ENCODE results near the gene ITGAE.
A peak's percentile ranks its signal among the peaks of the same experiment; 100 is the strongest.
"Not testable (repeated sequence)": the region's sequence is repeated elsewhere in the genome, so short reads cannot be mapped to it uniquely, and the experiment has no call there.

The ITGAE gene

GRCh38 chr17:3729881-3730280, 71.1 kb downstream of the ITGAE start:
- no peaks in the 10 kb centered on the region for H3K36me3 ChIP-seq (ENCODE audit: control insufficient read depth, insufficient read depth, low read length)
- H3K27me3 ChIP-seq (ENCODE audit: control insufficient read depth, insufficient read depth, low read length), result no peaks in the 10 kb centered on the region
- H3K9ac ChIP-seq (ENCODE audit: low read length), result no peak overlapping the region
- H3K4me1 ChIP-seq (ENCODE audit: control insufficient read depth, insufficient read depth, low read length), result peaks cover 8% of the 10 kb centered on the region
- H3K9me3 ChIP-seq (ENCODE audit: control insufficient read depth, low read length), result no peaks in the 10 kb centered on the region
- H3K4me3 ChIP-seq (ENCODE audit: low read length), result no peak overlapping the region

GRCh38 chr17:3728099-3728498, 72.9 kb downstream of the ITGAE start:
- H3K36me3 ChIP-seq (ENCODE audit: control insufficient read depth, insufficient read depth, low read length); H3K4me1 ChIP-seq (ENCODE audit: control insufficient read depth, insufficient read depth, low read length); H3K27me3 ChIP-seq (ENCODE audit: control insufficient read depth, insufficient read depth, low read length); H3K9me3 ChIP-seq (ENCODE audit: control insufficient read depth, low read length); H3K4me3 ChIP-seq (ENCODE audit: low read length); H3K9ac ChIP-seq (ENCODE audit: low read length): not testable (repeated sequence)

GRCh38 chr17:3727041-3727440, 73.9 kb downstream of the ITGAE start:
- Histone ChIP-seq H3K27me3 (ENCODE audit: control insufficient read depth, insufficient read depth, low read length) (no peaks in the 10 kb centered on the region), H3K9ac (ENCODE audit: low read length) (no peak overlapping the region), H3K4me3 (ENCODE audit: low read length) (no peak overlapping the region), H3K9me3 (ENCODE audit: control insufficient read depth, low read length) (no peaks in the 10 kb centered on the region), H3K4me1 (ENCODE audit: control insufficient read depth, insufficient read depth, low read length) (peaks cover 7% of the 10 kb centered on the region), H3K36me3 (ENCODE audit: control insufficient read depth, insufficient read depth, low read length) (no peaks in the 10 kb centered on the region)

DNA sequence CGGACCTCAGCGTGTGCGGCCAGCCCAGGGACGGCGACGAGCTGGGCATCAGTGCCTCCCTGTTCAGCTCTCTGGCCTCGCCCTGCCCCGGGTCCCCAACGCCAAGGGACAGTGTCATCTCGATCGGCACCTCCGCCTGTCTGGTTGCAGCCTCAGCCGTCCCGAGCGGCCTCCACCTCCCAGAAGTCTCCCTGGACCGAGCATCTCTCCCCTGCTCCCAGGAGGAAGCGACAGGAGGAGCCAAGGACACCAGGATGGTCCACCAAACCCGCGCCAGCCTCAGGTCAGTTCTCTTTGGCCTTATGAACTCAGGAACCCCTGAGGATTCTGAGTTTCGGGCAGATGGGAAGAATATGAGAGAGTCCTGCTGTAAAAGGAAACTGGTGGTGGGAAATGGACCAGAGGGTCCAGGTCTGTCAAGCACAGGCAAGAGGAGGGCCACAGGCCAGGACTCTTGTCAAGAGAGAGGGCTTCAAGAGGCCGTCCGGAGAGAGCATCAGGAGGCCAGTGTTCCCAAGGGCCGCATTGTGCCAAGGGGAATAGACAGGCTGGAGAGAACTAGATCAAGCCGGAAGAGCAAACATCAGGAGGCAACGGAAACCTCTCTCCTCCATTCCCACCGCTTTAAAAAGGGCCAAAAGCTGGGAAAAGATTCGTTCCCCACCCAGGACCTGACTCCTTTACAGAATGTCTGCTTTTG, 76.5 kb downstream of the ITGAE start:
- Histone ChIP-seq H3K9me3 (ENCODE audit: control insufficient read depth, low read length) (no peaks in the 10 kb centered on the region), H3K36me3 (ENCODE audit: control insufficient read depth, insufficient read depth, low read length) (no peaks in the 10 kb centered on the region), H3K4me1 (ENCODE audit: control insufficient read depth, insufficient read depth, low read length) (peaks cover 7% of the 10 kb centered on the region), H3K27me3 (ENCODE audit: control insufficient read depth, insufficient read depth, low read length) (no peaks in the 10 kb centered on the region), H3K4me3 (ENCODE audit: low read length) (peak overlapping the region; percentile 75), H3K9ac (ENCODE audit: low read length) (peak overlapping the region; percentile 85)

DNA sequence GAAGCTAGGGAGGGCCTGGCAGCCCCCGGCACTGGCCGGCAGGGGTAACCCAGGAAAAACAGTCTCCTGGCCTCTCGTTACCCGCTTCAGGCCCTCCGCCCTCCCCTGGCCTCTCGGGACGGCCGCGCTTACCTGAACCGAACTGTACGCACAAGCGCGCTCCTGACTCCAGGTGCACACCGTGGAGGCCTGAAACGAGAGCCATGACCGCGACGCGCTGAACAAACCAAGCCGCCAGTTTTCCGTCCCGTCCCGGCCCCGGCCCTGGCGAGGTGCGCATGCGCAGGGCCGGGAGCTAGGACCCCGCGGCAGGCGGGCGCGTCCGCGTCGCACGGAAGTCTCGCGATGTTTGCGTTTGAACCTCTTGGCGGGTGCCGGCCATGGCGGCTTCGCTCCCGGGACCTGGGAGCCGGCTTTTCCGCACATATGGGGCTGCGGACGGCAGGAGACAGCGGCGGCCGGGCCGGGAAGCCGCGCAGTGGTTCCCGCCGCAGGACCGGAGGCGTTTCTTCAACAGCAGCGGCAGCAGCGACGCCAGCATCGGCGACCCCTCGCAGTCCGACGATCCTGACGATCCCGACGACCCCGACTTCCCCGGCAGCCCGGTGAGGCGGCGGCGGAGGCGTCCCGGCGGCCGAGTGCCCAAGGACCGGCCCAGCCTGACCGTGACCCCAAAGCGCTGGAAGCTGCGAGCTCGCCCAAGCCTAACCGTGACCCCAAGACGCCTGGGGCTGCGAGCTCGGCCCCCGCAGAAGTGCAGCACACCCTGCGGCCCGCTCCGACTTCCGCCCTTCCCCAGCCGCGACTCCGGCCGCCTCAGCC, 77.2 kb downstream of the ITGAE start, which contains the start of gene HASPIN:
Gene HASPIN (plus strand): TSS at position 348 of the 822 bp plus-strand sequence. CDS start 33 bp downstream, at position 381.
- Histone ChIP-seq H3K9me3 (ENCODE audit: control insufficient read depth, low read length) (no peaks in the 10 kb centered on the region), H3K9ac (ENCODE audit: low read length) (peak within 1 kb of the TSS; percentile 85), H3K4me1 (ENCODE audit: control insufficient read depth, insufficient read depth, low read length) (peaks cover 7% of the 10 kb centered on the region), H3K27me3 (ENCODE audit: control insufficient read depth, insufficient read depth, low read length) (no peaks in the 10 kb centered on the region), H3K36me3 (ENCODE audit: control insufficient read depth, insufficient read depth, low read length) (no peaks in the 10 kb centered on the region), H3K4me3 (ENCODE audit: low read length) (peak within 1 kb of the TSS; percentile 75)

DNA sequence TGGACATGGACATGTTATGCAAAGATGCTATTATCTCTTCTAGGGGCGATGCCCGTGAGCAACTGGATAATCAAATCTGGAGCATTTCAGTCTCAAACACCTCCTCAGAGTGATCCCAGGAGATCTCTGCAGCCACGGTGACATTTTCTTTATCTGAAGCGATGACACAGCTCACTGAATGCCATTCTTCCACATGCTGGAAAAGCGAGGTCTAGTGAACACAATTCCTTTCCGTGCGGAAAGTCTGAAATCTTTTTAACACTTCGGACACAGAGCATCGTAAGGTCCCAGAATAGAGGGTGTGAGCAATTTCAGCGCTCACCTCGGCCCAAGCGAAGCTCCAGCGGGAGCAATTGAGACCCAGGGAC, 77.8 kb downstream of the ITGAE start:
- Histone ChIP-seq H3K4me3 (ENCODE audit: low read length) (peak overlapping the region; percentile 75), H3K4me1 (ENCODE audit: control insufficient read depth, insufficient read depth, low read length) (peaks cover 7% of the 10 kb centered on the region), H3K27me3 (ENCODE audit: control insufficient read depth, insufficient read depth, low read length) (no peaks in the 10 kb centered on the region), H3K36me3 (ENCODE audit: control insufficient read depth, insufficient read depth, low read length) (no peaks in the 10 kb centered on the region), H3K9me3 (ENCODE audit: control insufficient read depth, low read length) (no peaks in the 10 kb centered on the region), H3K9ac (ENCODE audit: low read length) (peak overlapping the region; percentile 85)

DNA sequence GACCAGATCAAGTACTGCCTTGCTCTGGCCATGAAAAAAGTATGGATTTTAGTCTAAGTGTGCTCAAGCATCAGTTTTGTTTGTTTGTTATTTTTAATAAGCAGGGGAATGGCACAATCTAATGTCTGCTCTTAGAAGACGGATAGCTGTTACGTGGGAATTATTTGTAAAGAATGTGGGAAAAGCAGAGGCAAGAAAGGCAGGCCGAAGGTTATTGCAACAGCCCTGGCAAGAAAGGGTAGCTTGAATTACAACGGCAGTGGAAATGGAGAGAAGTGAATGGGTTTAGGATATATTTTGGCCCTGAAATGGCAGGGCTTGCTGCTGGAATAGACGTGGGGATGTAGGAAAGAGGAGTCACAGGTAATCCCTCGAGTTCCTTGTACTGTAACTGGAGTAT, 78.3 kb downstream of the ITGAE start:
- H3K27me3 ChIP-seq (ENCODE audit: control insufficient read depth, insufficient read depth, low read length), result no peaks in the 10 kb centered on the region
- peaks cover 7% of the 10 kb centered on the region for H3K4me1 ChIP-seq (ENCODE audit: control insufficient read depth, insufficient read depth, low read length)
- peak overlapping the region; percentile 75 for H3K4me3 ChIP-seq (ENCODE audit: low read length)
- H3K9ac ChIP-seq (ENCODE audit: low read length), result peak overlapping the region; percentile 85
- H3K9me3 ChIP-seq (ENCODE audit: control insufficient read depth, low read length), result no peaks in the 10 kb centered on the region
- no peaks in the 10 kb centered on the region for H3K36me3 ChIP-seq (ENCODE audit: control insufficient read depth, insufficient read depth, low read length)

- Histone ChIP-seq H3K27me3 (ENCODE audit: control insufficient read depth, insufficient read depth, low read length) (no peaks in the 10 kb centered on the region), H3K4me1 (ENCODE audit: control insufficient read depth, insufficient read depth, low read length) (peaks cover 2% of the 10 kb centered on the region), H3K9me3 (ENCODE audit: control insufficient read depth, low read length) (no peaks in the 10 kb centered on the region), H3K36me3 (ENCODE audit: control insufficient read depth, insufficient read depth, low read length) (no peaks in the 10 kb centered on the region), H3K4me3 (ENCODE audit: low read length) (no peak overlapping the region), H3K9ac (ENCODE audit: low read length) (no peak overlapping the region)
These were observed 81.7 kb downstream of the ITGAE start for GRCh38 chr17:3719265-3719664.

DNA sequence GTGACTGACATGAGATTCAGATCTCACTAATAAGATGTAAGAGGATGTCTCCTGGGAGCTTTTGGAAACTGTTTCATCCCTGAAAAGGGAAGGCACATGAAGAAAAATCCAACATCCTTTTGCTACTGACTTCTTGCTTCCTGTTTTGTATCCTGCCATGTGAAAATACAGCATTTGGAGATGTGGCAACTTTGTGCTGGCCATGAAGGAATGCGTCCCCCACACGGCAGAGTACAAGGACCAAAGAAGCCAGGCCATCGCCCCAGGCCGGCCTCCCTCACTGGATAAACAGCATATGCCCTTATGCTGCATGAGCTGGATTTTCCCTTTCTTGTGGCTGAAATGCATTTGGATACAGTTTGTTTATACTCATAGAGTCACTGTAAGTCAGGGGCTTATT, 82.8 kb downstream of the ITGAE start:
- H3K9ac ChIP-seq (ENCODE audit: low read length), result no peak overlapping the region
- no peaks in the 10 kb centered on the region for H3K4me1 ChIP-seq (ENCODE audit: control insufficient read depth, insufficient read depth, low read length)
- H3K36me3 ChIP-seq (ENCODE audit: control insufficient read depth, insufficient read depth, low read length), result no peaks in the 10 kb centered on the region
- no peak overlapping the region for H3K4me3 ChIP-seq (ENCODE audit: low read length)
- no peaks in the 10 kb centered on the region for H3K9me3 ChIP-seq (ENCODE audit: control insufficient read depth, low read length)
- H3K27me3 ChIP-seq (ENCODE audit: control insufficient read depth, insufficient read depth, low read length), result no peaks in the 10 kb centered on the region

DNA sequence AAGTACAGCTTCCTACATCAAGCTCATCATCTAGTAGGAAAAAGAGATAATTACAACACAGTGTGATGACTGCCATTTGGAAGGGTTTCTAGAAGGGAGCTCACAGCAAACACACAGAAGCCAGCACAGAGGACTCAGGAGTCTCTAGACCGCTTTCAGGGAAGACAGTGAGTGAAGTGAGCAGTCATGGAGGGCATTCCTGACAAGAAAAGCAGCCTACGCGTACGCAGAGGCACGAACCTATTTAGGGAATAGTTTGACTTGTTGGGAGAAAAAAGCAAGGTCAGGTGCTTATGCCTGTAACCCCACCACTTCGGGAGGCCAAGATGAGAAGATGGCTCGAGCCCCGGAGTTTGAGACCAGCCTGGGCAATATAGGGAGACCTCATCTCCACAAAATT, 85.7 kb downstream of the ITGAE start:
- Histone ChIP-seq H3K36me3 (ENCODE audit: control insufficient read depth, insufficient read depth, low read length) (no peaks in the 10 kb centered on the region), H3K9ac (ENCODE audit: low read length) (no peak overlapping the region), H3K4me1 (ENCODE audit: control insufficient read depth, insufficient read depth, low read length) (no peaks in the 10 kb centered on the region), H3K4me3 (ENCODE audit: low read length) (no peak overlapping the region), H3K9me3 (ENCODE audit: control insufficient read depth, low read length) (no peaks in the 10 kb centered on the region), H3K27me3 (ENCODE audit: control insufficient read depth, insufficient read depth, low read length) (no peaks in the 10 kb centered on the region)

GRCh38 chr17:3712811-3713463, 88.1 kb downstream of the ITGAE start:
- Histone ChIP-seq H3K9ac (ENCODE audit: low read length) (no peak overlapping the region), H3K36me3 (ENCODE audit: control insufficient read depth, insufficient read depth, low read length) (no peaks in the 10 kb centered on the region), H3K9me3 (ENCODE audit: control insufficient read depth, low read length) (no peaks in the 10 kb centered on the region), H3K27me3 (ENCODE audit: control insufficient read depth, insufficient read depth, low read length) (no peaks in the 10 kb centered on the region), H3K4me3 (ENCODE audit: low read length) (no peak overlapping the region), H3K4me1 (ENCODE audit: control insufficient read depth, insufficient read depth, low read length) (no peaks in the 10 kb centered on the region)

- Histone ChIP-seq H3K27me3 (ENCODE audit: control insufficient read depth, insufficient read depth, low read length) (no peaks in the 10 kb centered on the region), H3K4me3 (ENCODE audit: low read length) (no peak overlapping the region), H3K4me1 (ENCODE audit: control insufficient read depth, insufficient read depth, low read length) (no peaks in the 10 kb centered on the region), H3K9ac (ENCODE audit: low read length) (no peak overlapping the region), H3K36me3 (ENCODE audit: control insufficient read depth, insufficient read depth, low read length) (no peaks in the 10 kb centered on the region), H3K9me3 (ENCODE audit: control insufficient read depth, low read length) (no peaks in the 10 kb centered on the region)
These were observed 90.0 kb downstream of the ITGAE start for GRCh38 chr17:3710951-3711383.
